Loucy (cell line): ENCODE data around the gene NCOA1.
A peak's percentile ranks its signal among the peaks of the same experiment; 100 is the strongest.

Source experiments
- H2AFZ ChIP-seq: fragments of 200-600 bp; sonication (generic); 2 replicates; pipeline ENCODE4 v1.6.0; 2016; ENCODE audit warnings: antibody characterized with exemption, mild to moderate bottlenecking, low read length, moderate library complexity
- H3F3A ChIP-seq: fragments of 200-600 bp; 2 replicates; pipeline ENCODE4 v1.6.0; 2016; ENCODE audit warnings: antibody characterized with exemption, low read depth, mild to moderate bottlenecking
- H3K27me3 ChIP-seq: fragments of 200-600 bp; sonication (generic); 2 replicates; pipeline ENCODE4 v1.6.1; 2014; ENCODE audit warnings: low read length, mild to moderate bottlenecking; ENCODE audit not compliant: insufficient read depth, poor library complexity, severe bottlenecking
- H3K36me3 ChIP-seq: fragments of 200-600 bp; sonication (generic); 2 replicates; pipeline ENCODE4 v1.6.1; 2016; ENCODE audit warnings: low read length; ENCODE audit not compliant: insufficient read depth
- H3K4me1 ChIP-seq: fragments of 200-600 bp; sonication (generic); 2 replicates; pipeline ENCODE4 v1.5.1; 2014; ENCODE audit warnings: low read length, mild to moderate bottlenecking; ENCODE audit not compliant: insufficient read depth, poor library complexity, severe bottlenecking
- H3K4me2 ChIP-seq: fragments of 200-600 bp; sonication (generic); 2 replicates; pipeline ENCODE4 v1.6.0; 2014; ENCODE audit warnings: antibody characterized with exemption, low read length, low read depth, mild to moderate bottlenecking; ENCODE audit not compliant: poor library complexity, severe bottlenecking
- H3K4me3 ChIP-seq: fragments of 200-600 bp; sonication (generic); 2 replicates; pipeline ENCODE4 v1.5.1; 2014; ENCODE audit warnings: low read length, mild to moderate bottlenecking, mixed read lengths; ENCODE audit not compliant: poor library complexity, severe bottlenecking
- H3K79me2 ChIP-seq: fragments of 200-600 bp; sonication (generic); 2 replicates; pipeline ENCODE4 v1.6.1; 2014; ENCODE audit warnings: low read length; ENCODE audit not compliant: insufficient read depth
- H3K9ac ChIP-seq: fragments of 200-600 bp; sonication (generic); 2 replicates; pipeline ENCODE4 v1.6.0; 2014; ENCODE audit warnings: mild to moderate bottlenecking, low read depth, low read length, moderate library complexity; ENCODE audit not compliant: poor library complexity, severe bottlenecking
- H3K9me2 ChIP-seq: fragments of 200-600 bp; sonication (generic); replicated peaks from 2 replicates; pipeline ENCODE4 v1.6.1; 2016; ENCODE audit warnings: low read depth, low read length, mixed read lengths
- H3K9me3 ChIP-seq: fragments of 200-600 bp; sonication (generic); 2 replicates; pipeline ENCODE4 v1.6.1; 2014; ENCODE audit warnings: mild to moderate bottlenecking, antibody characterized with exemption, low read length, low read depth; ENCODE audit not compliant: insufficient read depth
- H4K20me1 ChIP-seq: fragments of 200-600 bp; sonication (generic); 2 replicates; pipeline ENCODE4 v1.6.0; 2014; ENCODE audit warnings: antibody characterized with exemption, low read length, mild to moderate bottlenecking; ENCODE audit not compliant: insufficient read depth, poor library complexity, severe bottlenecking
- EZH2phosphoT487 ChIP-seq: fragments of 200-600 bp; IDR thresholded peaks from 2 replicates; pipeline ENCODE4 v1.6.1; 2018; ENCODE audit warnings: antibody characterized with exemption, mild to moderate bottlenecking, moderate library complexity, borderline replicate concordance
- TF ChIP-seq, protein P1 (sequence below): fragments of 200-600 bp; sonication (generic); conservative IDR thresholded peaks from 2 replicates; pipeline ENCODE4 v1.5.1; 2014; ENCODE audit warnings: mild to moderate bottlenecking, antibody characterized with exemption, low read length

NCOA1 gene

DNA sequence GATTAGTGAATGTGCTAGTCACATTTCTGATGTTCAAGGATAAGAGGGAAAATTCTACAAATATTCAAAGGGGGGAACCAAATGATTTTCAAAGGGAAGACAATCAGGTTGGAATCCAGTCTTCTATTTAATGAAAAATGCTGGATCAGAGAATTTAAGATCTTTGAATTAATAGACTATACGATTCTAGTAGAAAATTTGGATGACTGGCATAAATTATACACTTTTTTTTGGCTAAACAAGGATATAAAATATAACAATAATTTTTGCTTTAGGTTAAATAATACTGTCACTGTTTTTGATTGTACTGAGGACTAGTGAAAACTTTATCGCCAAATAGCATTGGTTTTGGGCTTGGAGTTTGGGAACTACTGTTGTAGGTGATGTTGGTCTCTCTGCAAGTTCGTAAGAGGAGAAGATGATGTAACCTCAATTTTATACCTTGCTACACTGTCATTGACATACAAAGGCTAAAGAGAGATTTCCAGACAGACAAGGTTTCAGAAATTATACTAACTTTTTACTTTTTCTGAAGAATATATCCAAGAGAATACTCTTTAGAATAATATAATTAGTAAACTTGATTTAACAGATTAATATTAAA is 51.3 kb downstream of the NCOA1 start:
- no peaks in the 10 kb centered on the region for H3K9me3 ChIP-seq
- no peak for TF ChIP-seq EZH2phosphoT487
- TF ChIP-seq, protein P1, sequence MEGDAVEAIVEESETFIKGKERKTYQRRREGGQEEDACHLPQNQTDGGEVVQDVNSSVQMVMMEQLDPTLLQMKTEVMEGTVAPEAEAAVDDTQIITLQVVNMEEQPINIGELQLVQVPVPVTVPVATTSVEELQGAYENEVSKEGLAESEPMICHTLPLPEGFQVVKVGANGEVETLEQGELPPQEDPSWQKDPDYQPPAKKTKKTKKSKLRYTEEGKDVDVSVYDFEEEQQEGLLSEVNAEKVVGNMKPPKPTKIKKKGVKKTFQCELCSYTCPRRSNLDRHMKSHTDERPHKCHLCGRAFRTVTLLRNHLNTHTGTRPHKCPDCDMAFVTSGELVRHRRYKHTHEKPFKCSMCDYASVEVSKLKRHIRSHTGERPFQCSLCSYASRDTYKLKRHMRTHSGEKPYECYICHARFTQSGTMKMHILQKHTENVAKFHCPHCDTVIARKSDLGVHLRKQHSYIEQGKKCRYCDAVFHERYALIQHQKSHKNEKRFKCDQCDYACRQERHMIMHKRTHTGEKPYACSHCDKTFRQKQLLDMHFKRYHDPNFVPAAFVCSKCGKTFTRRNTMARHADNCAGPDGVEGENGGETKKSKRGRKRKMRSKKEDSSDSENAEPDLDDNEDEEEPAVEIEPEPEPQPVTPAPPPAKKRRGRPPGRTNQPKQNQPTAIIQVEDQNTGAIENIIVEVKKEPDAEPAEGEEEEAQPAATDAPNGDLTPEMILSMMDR = no peak

DNA sequence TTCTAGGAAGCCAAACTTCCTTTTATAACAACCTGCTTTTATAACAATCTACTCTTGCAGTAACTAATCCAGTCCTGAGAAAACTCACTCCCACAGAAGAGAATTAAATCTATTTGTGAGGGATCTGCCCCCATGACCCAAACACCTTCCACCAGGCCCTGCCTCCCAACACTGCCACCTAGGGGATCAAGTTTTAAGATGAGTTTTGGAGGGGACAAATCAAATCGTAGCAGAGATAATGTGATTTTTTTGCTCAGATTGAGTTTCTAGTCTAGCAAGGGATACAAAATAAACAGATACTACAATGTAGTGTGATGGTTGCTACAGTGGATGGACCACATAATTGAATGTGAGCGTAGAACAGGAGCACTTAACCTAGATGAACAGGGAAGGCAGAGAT is 52.2 kb downstream of the NCOA1 start:
- Histone ChIP-seq H3K27me3 (no peaks in the 10 kb centered on the region), H4K20me1 (no peaks in the 10 kb centered on the region)

More for the DNA sequence above, 51.3 kb downstream of the NCOA1 start:
- Histone ChIP-seq H3K4me2 (no peak overlapping the region), H3K9ac (no peak overlapping the region), H2AFZ (no peak overlapping the region), H3K27me3 (no peaks in the 10 kb centered on the region), H3F3A (no peaks in the 10 kb centered on the region), H3K9me2 (no peaks in the 10 kb centered on the region), H3K79me2 (peaks cover 9% of the 10 kb centered on the region; the same call in 1 of the 2 replicates), H3K4me1 (peaks cover 9% of the 10 kb centered on the region), H4K20me1 (no peaks in the 10 kb centered on the region), H3K4me3 (no peak overlapping the region), H3K36me3 (no peaks in the 10 kb centered on the region)

DNA sequence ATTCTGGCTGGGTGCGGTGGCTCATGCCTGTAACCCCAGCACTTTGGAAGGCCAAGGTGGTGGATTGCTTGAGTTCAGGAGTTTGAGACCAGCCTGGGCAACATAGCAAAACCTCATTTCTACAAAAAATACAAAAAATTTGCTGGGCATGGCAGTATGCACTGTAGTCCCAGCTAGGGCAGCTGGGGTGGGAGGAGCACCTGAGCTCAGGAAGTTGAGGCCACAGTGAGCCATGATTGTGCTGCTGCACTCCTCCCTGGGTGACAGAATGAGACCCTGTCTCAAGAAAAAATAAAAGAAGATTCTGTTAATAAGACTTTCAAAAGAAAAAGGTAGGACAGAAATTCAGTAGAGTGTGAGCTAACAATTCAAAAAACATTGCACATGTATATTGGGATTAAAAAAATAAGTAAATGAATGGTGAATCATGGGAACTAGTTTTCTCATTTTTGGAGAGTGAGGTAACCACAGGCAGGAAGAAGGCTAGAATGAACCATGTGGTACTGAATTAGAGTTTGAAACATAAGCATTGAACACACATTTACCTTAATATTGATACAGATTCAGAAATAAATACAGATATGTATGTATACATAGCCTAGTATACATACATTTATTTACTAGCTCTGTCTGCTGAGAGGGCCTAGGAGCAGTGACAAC is 53.5 kb downstream of the NCOA1 start:
- no peaks in the 10 kb centered on the region for H4K20me1 ChIP-seq
- H3F3A ChIP-seq = no peaks in the 10 kb centered on the region
- no peak overlapping the region for H2AFZ ChIP-seq
- H3K27me3 ChIP-seq = no peaks in the 10 kb centered on the region
- H3K79me2 ChIP-seq = peaks cover 12% of the 10 kb centered on the region; the same call in 1 of the 2 replicates
- H3K9ac ChIP-seq = no peak overlapping the region
- H3K36me3 ChIP-seq = no peaks in the 10 kb centered on the region
- no peaks in the 10 kb centered on the region for H3K9me2 ChIP-seq
- no peak for TF ChIP-seq EZH2phosphoT487
- TF ChIP-seq, protein P1 = no peak
- no peaks in the 10 kb centered on the region for H3K9me3 ChIP-seq
- peaks cover 9% of the 10 kb centered on the region for H3K4me1 ChIP-seq
- H3K4me3 ChIP-seq = no peak overlapping the region
- H3K4me2 ChIP-seq = no peak overlapping the region

More for the DNA sequence above, 52.2 kb downstream of the NCOA1 start:
- H3K4me3 ChIP-seq = no peak overlapping the region
- H3K36me3 ChIP-seq = no peaks in the 10 kb centered on the region
- no peaks in the 10 kb centered on the region for H3K9me2 ChIP-seq
- H3K4me1 ChIP-seq = peaks cover 9% of the 10 kb centered on the region
- peaks cover 9% of the 10 kb centered on the region; the same call in 1 of the 2 replicates for H3K79me2 ChIP-seq
- no peak for TF ChIP-seq EZH2phosphoT487
- TF ChIP-seq, protein P1 = peak; percentile 63
- no peak overlapping the region for H3K4me2 ChIP-seq
- no peaks in the 10 kb centered on the region for H3F3A ChIP-seq
- H2AFZ ChIP-seq = no peak overlapping the region
- H3K9me3 ChIP-seq = no peaks in the 10 kb centered on the region
- H3K9ac ChIP-seq = no peak overlapping the region
